ENCODE results near the gene VRK1. TPM values are rescaled to one million over a fixed set of nuclear protein-coding genes. Genes with fewer than 3 reads are reported as not detected.

The VRK1 gene
- total RNA-seq, 1 donor from 2014 or later = 30.2 TPM

DNA sequence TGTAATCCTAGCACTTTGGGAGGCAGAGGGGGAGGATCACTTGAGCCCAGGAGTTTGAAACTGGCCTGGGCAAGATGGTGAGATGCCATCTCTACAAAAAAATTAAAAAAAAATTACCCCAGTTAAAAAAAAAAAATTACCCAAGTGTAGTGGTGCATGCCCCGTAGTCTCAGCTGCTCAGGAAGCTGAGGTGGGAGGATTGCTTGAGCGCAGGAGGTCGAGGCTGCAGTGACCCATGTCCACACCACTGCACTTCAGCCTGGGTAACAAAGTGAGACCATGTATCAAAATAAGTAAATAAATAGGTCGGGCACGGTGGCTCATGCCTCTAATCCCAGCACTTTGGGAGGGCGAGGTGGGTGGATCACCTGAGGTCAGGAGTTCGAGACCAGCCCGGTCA, 128.8 kb downstream of the VRK1 start:
- intact Hi-C loops (cut with micrococcal nuclease) = no loop called here
- Mint-ChIP-seq H3K9me3 (no peaks in the 10 kb centered on the region), H3K36me3 (ENCODE audit: low read depth) (no peaks in the 10 kb centered on the region), H3K4me1 (peaks cover 24% of the 10 kb centered on the region), H3K4me3 (no peak overlapping the region), H3K27me3 (no peaks in the 10 kb centered on the region), H3K27ac (no peak overlapping the region)
- CTCF ChIA-PET = no interaction called here
- TF ChIP-seq, protein P1, sequence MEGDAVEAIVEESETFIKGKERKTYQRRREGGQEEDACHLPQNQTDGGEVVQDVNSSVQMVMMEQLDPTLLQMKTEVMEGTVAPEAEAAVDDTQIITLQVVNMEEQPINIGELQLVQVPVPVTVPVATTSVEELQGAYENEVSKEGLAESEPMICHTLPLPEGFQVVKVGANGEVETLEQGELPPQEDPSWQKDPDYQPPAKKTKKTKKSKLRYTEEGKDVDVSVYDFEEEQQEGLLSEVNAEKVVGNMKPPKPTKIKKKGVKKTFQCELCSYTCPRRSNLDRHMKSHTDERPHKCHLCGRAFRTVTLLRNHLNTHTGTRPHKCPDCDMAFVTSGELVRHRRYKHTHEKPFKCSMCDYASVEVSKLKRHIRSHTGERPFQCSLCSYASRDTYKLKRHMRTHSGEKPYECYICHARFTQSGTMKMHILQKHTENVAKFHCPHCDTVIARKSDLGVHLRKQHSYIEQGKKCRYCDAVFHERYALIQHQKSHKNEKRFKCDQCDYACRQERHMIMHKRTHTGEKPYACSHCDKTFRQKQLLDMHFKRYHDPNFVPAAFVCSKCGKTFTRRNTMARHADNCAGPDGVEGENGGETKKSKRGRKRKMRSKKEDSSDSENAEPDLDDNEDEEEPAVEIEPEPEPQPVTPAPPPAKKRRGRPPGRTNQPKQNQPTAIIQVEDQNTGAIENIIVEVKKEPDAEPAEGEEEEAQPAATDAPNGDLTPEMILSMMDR (IDR thresholded peaks at IDR 0.05) = no peak
- ATAC-seq (ENCODE audit: low read depth) (no peak), DNase-seq (no peak)
- POLR2A ChIA-PET = no interaction called here

DNA sequence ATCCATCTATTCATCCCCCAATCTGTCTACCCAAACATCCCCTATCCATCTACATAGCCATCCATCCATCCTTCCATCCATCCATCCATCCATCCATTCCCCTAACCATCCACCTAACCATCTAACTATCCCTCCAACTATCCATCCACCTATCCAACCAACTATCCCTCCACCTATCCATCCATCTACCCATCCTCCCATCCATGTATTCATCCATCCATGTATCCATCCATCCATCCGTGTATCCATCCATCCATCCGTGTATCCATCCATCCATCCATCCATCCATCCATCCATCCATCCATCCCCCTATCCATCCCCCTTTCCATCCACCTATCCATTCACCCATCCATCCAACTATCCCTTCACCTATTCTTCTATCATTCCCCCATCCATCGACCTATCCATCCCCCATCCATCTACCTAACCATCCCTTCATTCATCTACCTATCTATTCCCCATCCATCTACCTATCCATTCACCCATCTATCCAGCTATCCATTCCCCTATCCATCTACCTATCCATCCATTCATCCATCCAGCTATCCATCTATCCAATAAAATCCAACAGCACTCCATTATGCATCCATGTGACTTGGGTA, 131.7 kb downstream of the VRK1 start:
- H3K9me3 Mint-ChIP-seq = no peaks in the 10 kb centered on the region
- no peaks in the 10 kb centered on the region for H3K27me3 Mint-ChIP-seq
- TF ChIP-seq, protein P1 (IDR thresholded peaks at IDR 0.05) = no peak
- intact Hi-C loops (cut with micrococcal nuclease) = no loop called here
- ATAC-seq (ENCODE audit: low read depth) = no peak
- ChIA-PET POLR2A (no interaction called here), CTCF (interaction anchor here (0.6 kb wide), 1 partner anchor 40 kb away, joined by 3 read pairs; no protein-coding TSS in a partner anchor)
- peaks cover 24% of the 10 kb centered on the region for H3K4me1 Mint-ChIP-seq
- H3K27ac Mint-ChIP-seq = no peak overlapping the region
- DNase-seq = no peak
- no peaks in the 10 kb centered on the region for H3K36me3 Mint-ChIP-seq (ENCODE audit: low read depth)
- H3K4me3 Mint-ChIP-seq = no peak overlapping the region

DNA sequence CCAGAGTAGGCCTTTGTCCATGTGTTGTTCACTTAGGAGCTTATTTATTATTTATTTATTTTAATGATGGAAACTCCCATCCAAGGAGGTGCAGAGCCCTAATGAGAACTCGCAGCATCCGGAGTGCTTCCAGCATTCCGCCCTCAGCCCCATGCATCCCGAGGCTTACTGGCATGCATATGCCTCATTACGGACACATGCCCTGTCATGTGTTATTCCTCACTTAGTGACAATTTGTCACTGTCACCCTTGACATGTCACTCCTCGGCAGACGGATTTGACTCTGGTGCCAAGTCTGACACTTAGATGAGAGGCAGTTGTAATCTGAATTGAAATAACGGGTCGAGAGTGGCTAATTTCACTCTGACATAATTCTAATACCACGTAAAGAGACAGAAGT, 132.8 kb downstream of the VRK1 start:
- no peak for ATAC-seq (ENCODE audit: low read depth)

DNA sequence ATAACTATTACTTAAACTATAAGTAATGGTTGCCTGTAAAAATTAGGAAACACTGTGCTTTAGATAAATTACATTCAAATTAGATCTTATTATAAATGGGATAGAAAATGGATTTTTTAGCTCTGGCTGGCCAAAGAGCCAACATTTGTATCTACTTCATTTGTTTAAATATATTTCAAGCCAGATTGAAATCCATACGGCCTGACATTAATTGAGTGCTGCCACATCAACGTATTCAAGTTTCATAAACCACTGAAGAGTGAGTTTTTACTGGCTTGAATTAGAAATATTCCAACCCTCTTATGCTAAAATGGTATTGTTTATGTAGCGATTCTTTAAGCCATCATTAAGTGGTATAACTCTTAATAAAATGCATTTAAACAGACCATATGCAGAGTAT, 133.3 kb downstream of the VRK1 start:
- TF ChIP-seq, protein P1 (IDR thresholded peaks at IDR 0.05) = no peak
- Mint-ChIP-seq H3K27ac (no peak overlapping the region), H3K9me3 (no peaks in the 10 kb centered on the region), H3K4me3 (no peak overlapping the region), H3K4me1 (peaks cover 11% of the 10 kb centered on the region), H3K36me3 (ENCODE audit: low read depth) (no peaks in the 10 kb centered on the region), H3K27me3 (no peaks in the 10 kb centered on the region)
- ChIA-PET POLR2A (no interaction called here), CTCF (no interaction called here)
- no peak for DNase-seq
- no peak for ATAC-seq (ENCODE audit: low read depth)
- intact Hi-C loops (cut with micrococcal nuclease) = no loop called here

More for the DNA sequence above, 132.8 kb downstream of the VRK1 start:
- intact Hi-C loops (cut with micrococcal nuclease) = no loop called here
- no peak for DNase-seq
- H3K36me3 Mint-ChIP-seq (ENCODE audit: low read depth) = no peaks in the 10 kb centered on the region
- no peak overlapping the region for H3K27ac Mint-ChIP-seq
- no peaks in the 10 kb centered on the region for H3K27me3 Mint-ChIP-seq
- no peaks in the 10 kb centered on the region for H3K9me3 Mint-ChIP-seq
- no peak overlapping the region for H3K4me3 Mint-ChIP-seq
- CTCF ChIA-PET = no interaction called here
- peaks cover 17% of the 10 kb centered on the region for H3K4me1 Mint-ChIP-seq
- POLR2A ChIA-PET = no interaction called here
- TF ChIP-seq, protein P1 (IDR thresholded peaks at IDR 0.05) = no peak
